AG09309 (cell line): ENCODE measurements around the gene KMT2B.

Source experiments
- DNase-seq: peaks from one replicate; pipeline ENCODE4 v3.0.0-alpha.2; 2010; ENCODE audit warnings: low read depth
- H3K4me3 ChIP-seq: 2 replicates; pipeline ENCODE4 v1.5.1; 2011; ENCODE audit warnings: mild to moderate bottlenecking, low read depth, low read length, moderate library complexity; ENCODE audit not compliant: control insufficient read depth
- CTCF ChIP-seq: IDR thresholded peaks from 2 replicates; pipeline ENCODE4 v1.5.1; 2011; ENCODE audit warnings: mild to moderate bottlenecking, low read depth, low read length, inconsistent platforms; ENCODE audit not compliant: insufficient read depth, control insufficient read depth; ENCODE audit errors: missing control alignments

The KMT2B gene

GRCh38 chr19:35731779-35732405 lies 14.1 kb downstream of the KMT2B start:
- no peak for TF ChIP-seq CTCF
- no peak overlapping the region for H3K4me3 ChIP-seq
- no peak for DNase-seq

GRCh38 chr19:35732540-35733179 lies 14.9 kb downstream of the KMT2B start:
- TF ChIP-seq CTCF = no peak
- no peak for DNase-seq
- H3K4me3 ChIP-seq = no peak overlapping the region

GRCh38 chr19:35733180-35734125 lies 15.7 kb downstream of the KMT2B start:
- no peak overlapping the region for H3K4me3 ChIP-seq
- no peak for DNase-seq
- no peak for TF ChIP-seq CTCF

GRCh38 chr19:35734273-35734672 lies 16.5 kb downstream of the KMT2B start:
- no peak for TF ChIP-seq CTCF
- no peak overlapping the region for H3K4me3 ChIP-seq

GRCh38 chr19:35734889-35735288 lies 17.1 kb downstream of the KMT2B start:
- DNase-seq = no peak
- TF ChIP-seq CTCF = no peak
- H3K4me3 ChIP-seq = no peak overlapping the region

More at GRCh38 chr19:35734273-35734672, 16.5 kb downstream of the KMT2B start:
- DNase-seq = no peak
